Brain microvascular endothelial cell (primary cell): ENCODE measurements around the gene PHF12.
A peak's percentile ranks its signal among the peaks of the same experiment; 100 is the strongest.

Experiments used
- DNase-seq: peaks from one replicate; pipeline ENCODE4 v3.0.0-alpha.2; 2020
- H3K27ac ChIP-seq: fragments of 250-450 bp; sonication (Bioruptor Pico); 2 replicates; pipeline ENCODE4 v1.5.1; 2020; ENCODE audit warnings: mild to moderate bottlenecking, moderate library complexity
- H3K27me3 ChIP-seq: fragments of 250-450 bp; sonication (Bioruptor Pico); replicated peaks from 2 replicates; pipeline ENCODE4 v1.5.1; 2020; ENCODE audit warnings: mild to moderate bottlenecking
- H3K36me3 ChIP-seq: fragments of 250-450 bp; sonication (Bioruptor Pico); replicated peaks from 2 replicates; pipeline ENCODE4 v1.5.1; 2020; ENCODE audit warnings: mild to moderate bottlenecking
- H3K4me3 ChIP-seq: 2 replicates; pipeline ENCODE4 v1.5.1; 2011; ENCODE audit warnings: low read depth, mild to moderate bottlenecking, control low read depth, low read length, moderate library complexity
- CTCF ChIP-seq: IDR thresholded peaks from 2 replicates; pipeline ENCODE4 v1.5.1; 2011; ENCODE audit warnings: low read depth, mild to moderate bottlenecking, moderate library complexity, low read length, control low read depth, inconsistent platforms; ENCODE audit errors: missing control alignments
- in situ Hi-C: cut with HindIII; loops from 2 replicates; pipeline ENCODE4 v1.10.0; 2017; ENCODE audit warnings: low sequenced_read_pairs, low pct_ligation_motif_present

Gene PHF12

GRCh38 chr17:28951428-28951990, at the start of gene PHF12:
PHF12 (minus strand) TSS chr17:28951518; CDS start chr17:28950960, 558 bp downstream.
- DNase-seq, result peak; percentile 100
- in situ Hi-C loops, result no loop called here

GRCh38 chr17:29000973-29001372, 49.7 kb upstream of the PHF12 start:
- Histone ChIP-seq H3K27me3 (peaks cover 39% of the 10 kb centered on the region), H3K27ac (no peak overlapping the region), H3K36me3 (no peaks in the 10 kb centered on the region), H3K4me3 (no peak overlapping the region)
- DNase-seq, result no peak
- no peak for TF ChIP-seq CTCF
- in situ Hi-C loops, result no loop called here

More at GRCh38 chr17:28951428-28951990, at the start of gene PHF12:
- H3K27ac ChIP-seq, result peak within 1 kb of the TSS; percentile 92
- no peaks in the 10 kb centered on the region for H3K27me3 ChIP-seq
- peak within 1 kb of the TSS; percentile 88 for H3K4me3 ChIP-seq
- TF ChIP-seq CTCF, result no peak
- H3K36me3 ChIP-seq, result no peaks in the 10 kb centered on the region

GRCh38 chr17:28999206-28999605, 47.9 kb upstream of the PHF12 start:
- peaks cover 25% of the 10 kb centered on the region for H3K27me3 ChIP-seq
- no peaks in the 10 kb centered on the region for H3K36me3 ChIP-seq
- in situ Hi-C loops, result no loop called here
- H3K27ac ChIP-seq, result no peak overlapping the region
- TF ChIP-seq CTCF, result no peak
- DNase-seq, result no peak
- no peak overlapping the region for H3K4me3 ChIP-seq

- TF ChIP-seq CTCF, result no peak
- H3K27me3 ChIP-seq, result peaks cover 11% of the 10 kb centered on the region
- no peak overlapping the region for H3K4me3 ChIP-seq
- H3K36me3 ChIP-seq, result no peaks in the 10 kb centered on the region
- no peak for DNase-seq
- in situ Hi-C loops, result no loop called here
- H3K27ac ChIP-seq, result no peak overlapping the region
Measured at GRCh38 chr17:28997806-28998205, 46.5 kb upstream of the PHF12 start.

GRCh38 chr17:28996554-28997096, 45.3 kb upstream of the PHF12 start:
- peaks cover 4% of the 10 kb centered on the region for H3K27me3 ChIP-seq
- H3K4me3 ChIP-seq, result no peak overlapping the region
- in situ Hi-C loops, result no loop called here
- no peak for TF ChIP-seq CTCF
- DNase-seq, result no peak
- H3K27ac ChIP-seq, result no peak overlapping the region
- H3K36me3 ChIP-seq, result no peaks in the 10 kb centered on the region
